Measurements from ENCODE around the gene P2RX4.

Gene P2RX4

DNA sequence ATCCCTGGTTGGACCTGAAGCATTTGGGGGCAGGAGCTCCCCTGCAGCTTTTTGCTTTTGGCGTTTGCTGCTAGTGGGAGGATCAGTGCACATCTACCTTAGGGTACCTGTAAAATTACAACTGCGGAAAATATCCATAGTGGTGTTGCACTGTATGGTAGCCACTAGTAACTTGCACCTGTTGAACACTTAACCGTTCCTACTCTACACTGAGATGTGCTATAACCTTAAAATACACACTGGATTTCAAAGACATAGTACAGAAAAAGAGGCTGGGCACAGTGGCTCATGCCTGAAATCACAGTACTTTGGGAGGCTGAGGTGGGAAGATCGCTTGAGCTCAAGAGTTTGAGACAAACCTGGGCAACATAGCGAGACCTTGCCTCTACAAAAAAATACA, 2.9 kb downstream of the P2RX4 start:
- Histone ChIP-seq H3K14ac (ENCODE audit: low read length) (no peak overlapping the region), H3K27ac (ENCODE audit: low read depth, low read length) (no peak overlapping the region), H2BK12ac (ENCODE audit: low read length) (no peak overlapping the region), H4K12ac (ENCODE audit: low read depth, low read length) (no peak overlapping the region), H2BK120ac (ENCODE audit: insufficient read depth, low read length, poor library complexity) (no peak overlapping the region), H3K79me1 (ENCODE audit: low read length) (peaks cover 8% of the 10 kb centered on the region), H3K9me3 (ENCODE audit: insufficient read depth, low read depth, low read length) (no peaks in the 10 kb centered on the region), H3K18ac (ENCODE audit: low read length) (no peak overlapping the region), H3K9ac (ENCODE audit: low read length) (no peak overlapping the region), H3K27me3 (ENCODE audit: insufficient read depth, low read length) (no peaks in the 10 kb centered on the region), H3K4me2 (ENCODE audit: low read length) (no peak overlapping the region), H2AK5ac (ENCODE audit: low read length) (no peak overlapping the region), H3K4me1 (ENCODE audit: control insufficient read depth in 1 of 2, insufficient read depth in 2 of 2, low read length in 2 of 2) (peaks cover 0 to 6% of the 10 kb centered on the region in 2 experiments), H2BK5ac (ENCODE audit: low read depth, low read length, poor library complexity) (no peak overlapping the region), H3K79me2 (ENCODE audit: control insufficient read depth, insufficient read depth, low read length, poor library complexity) (peaks cover 7% of the 10 kb centered on the region), H2AFZ (ENCODE audit: insufficient read depth, low read length, poor library complexity) (no peak overlapping the region), H3K23ac (ENCODE audit: low read length) (no peak overlapping the region), H3K4ac (ENCODE audit: low read depth, low read length) (no peak overlapping the region), H4K91ac (ENCODE audit: low read depth, low read length) (no peak overlapping the region), H3K4me3 (ENCODE audit: low read depth, low read length) (no peak overlapping the region), H4K8ac (ENCODE audit: low read depth, low read length) (no peak overlapping the region), H3K36me3 (ENCODE audit: control insufficient read depth in 1 of 2, insufficient read depth in 2 of 2, low read length in 2 of 2) (peaks cover 0 to under 1% of the 10 kb centered on the region in 2 experiments)
- no peak for DNase-seq
- no CpG with 5 or more reads among the region's 5 CpGs for WGBS (ENCODE audit: extremely low coverage, insufficient coverage, insufficient read length)

GRCh38 chr12:121214166-121214777, 4.3 kb downstream of the P2RX4 start:
- Histone ChIP-seq H3K79me2 (ENCODE audit: control insufficient read depth, insufficient read depth, low read length, poor library complexity) (peaks cover 7% of the 10 kb centered on the region), H3K4ac (ENCODE audit: low read depth, low read length) (no peak overlapping the region), H2BK5ac (ENCODE audit: low read depth, low read length, poor library complexity) (peak overlapping the region; percentile 18), H3K4me3 (ENCODE audit: low read depth, low read length) (no peak overlapping the region), H3K79me1 (ENCODE audit: low read length) (peaks cover 8% of the 10 kb centered on the region), H2AK5ac (ENCODE audit: low read length) (no peak overlapping the region), H3K18ac (ENCODE audit: low read length) (no peak overlapping the region), H3K27me3 (ENCODE audit: insufficient read depth, low read length) (no peaks in the 10 kb centered on the region), H3K23ac (ENCODE audit: low read length) (no peak overlapping the region), H2BK12ac (ENCODE audit: low read length) (no peak overlapping the region), H3K14ac (ENCODE audit: low read length) (no peak overlapping the region), H3K4me1 (ENCODE audit: control insufficient read depth in 1 of 2, insufficient read depth in 2 of 2, low read length in 2 of 2) (peaks cover 0 to 6% of the 10 kb centered on the region in 2 experiments), H3K36me3 (ENCODE audit: control insufficient read depth in 1 of 2, insufficient read depth in 2 of 2, low read length in 2 of 2) (peaks cover 0 to 5% of the 10 kb centered on the region in 2 experiments), H2BK120ac (ENCODE audit: insufficient read depth, low read length, poor library complexity) (no peak overlapping the region), H3K27ac (ENCODE audit: low read depth, low read length) (no peak overlapping the region), H2AFZ (ENCODE audit: insufficient read depth, low read length, poor library complexity) (no peak overlapping the region), H4K8ac (ENCODE audit: low read depth, low read length) (no peak overlapping the region), H3K9ac (ENCODE audit: low read length) (no peak overlapping the region), H4K12ac (ENCODE audit: low read depth, low read length) (no peak overlapping the region), H3K4me2 (ENCODE audit: low read length) (no peak overlapping the region), H4K91ac (ENCODE audit: low read depth, low read length) (peak overlapping the region; percentile 13), H3K9me3 (ENCODE audit: insufficient read depth, low read depth, low read length) (peaks cover 2% of the 10 kb centered on the region)
- no CpG with 5 or more reads among the region's 11 CpGs for WGBS (ENCODE audit: extremely low coverage, insufficient coverage, insufficient read length)
- peak; percentile 65 to 83 for DNase-seq

GRCh38 chr12:121214855-121215745, 5.2 kb downstream of the P2RX4 start:
- no peak overlapping the region for H3K14ac ChIP-seq (ENCODE audit: low read length)
- no peak overlapping the region for H2BK12ac ChIP-seq (ENCODE audit: low read length)
- no peak overlapping the region for H3K4me3 ChIP-seq (ENCODE audit: low read depth, low read length)
- no peak overlapping the region for H4K12ac ChIP-seq (ENCODE audit: low read depth, low read length)
- H3K79me2 ChIP-seq (ENCODE audit: control insufficient read depth, insufficient read depth, low read length, poor library complexity) = peaks cover 5% of the 10 kb centered on the region
- no peak overlapping the region for H3K4me2 ChIP-seq (ENCODE audit: low read length)
- no peak overlapping the region for H3K9ac ChIP-seq (ENCODE audit: low read length)
- H3K23ac ChIP-seq (ENCODE audit: low read length) = no peak overlapping the region
- peaks cover 0 to 4% of the 10 kb centered on the region in 2 experiments for H3K4me1 ChIP-seq (ENCODE audit: control insufficient read depth in 1 of 2, insufficient read depth in 2 of 2, low read length in 2 of 2)
- H4K91ac ChIP-seq (ENCODE audit: low read depth, low read length) = peak overlapping the region; percentile 11
- WGBS (ENCODE audit: extremely low coverage, insufficient coverage, insufficient read length) = no CpG with 5 or more reads among the region's 14 CpGs
- no peak overlapping the region for H4K8ac ChIP-seq (ENCODE audit: low read depth, low read length)
- DNase-seq = peak; percentile 64 to 89
- H3K36me3 ChIP-seq (ENCODE audit: control insufficient read depth in 1 of 2, insufficient read depth in 2 of 2, low read length in 2 of 2) = peaks cover 0 to 5% of the 10 kb centered on the region in 2 experiments
- no peak overlapping the region for H2AK5ac ChIP-seq (ENCODE audit: low read length)
- H3K18ac ChIP-seq (ENCODE audit: low read length) = no peak overlapping the region
- H3K4ac ChIP-seq (ENCODE audit: low read depth, low read length) = no peak overlapping the region
- H3K79me1 ChIP-seq (ENCODE audit: low read length) = peaks cover 6% of the 10 kb centered on the region
- no peak overlapping the region for H2AFZ ChIP-seq (ENCODE audit: insufficient read depth, low read length, poor library complexity)
- no peak overlapping the region for H2BK5ac ChIP-seq (ENCODE audit: low read depth, low read length, poor library complexity)
- H3K9me3 ChIP-seq (ENCODE audit: insufficient read depth, low read depth, low read length) = peaks cover 2% of the 10 kb centered on the region
- H3K27ac ChIP-seq (ENCODE audit: low read depth, low read length) = no peak overlapping the region
- H3K27me3 ChIP-seq (ENCODE audit: insufficient read depth, low read length) = no peaks in the 10 kb centered on the region
- no peak overlapping the region for H2BK120ac ChIP-seq (ENCODE audit: insufficient read depth, low read length, poor library complexity)

DNA sequence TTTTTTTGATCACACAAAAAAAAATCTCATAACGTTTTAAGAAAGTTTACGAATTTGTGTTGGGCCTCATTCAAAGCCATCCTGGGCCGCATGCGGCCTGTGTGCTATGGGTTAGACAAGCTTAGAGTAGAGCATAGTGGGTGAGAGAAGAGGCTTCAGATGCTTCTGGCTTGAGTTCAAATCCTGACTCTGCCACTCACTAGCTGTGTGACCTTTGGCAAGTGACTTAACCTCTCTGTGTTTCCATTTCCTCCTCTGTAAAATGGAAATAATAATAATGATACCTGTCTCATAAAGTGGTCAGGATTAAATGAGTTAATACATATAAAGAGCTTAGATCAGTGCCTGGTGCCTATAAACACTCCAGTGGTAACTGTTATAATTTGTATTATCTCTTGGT, 6.2 kb downstream of the P2RX4 start:
- H2BK120ac ChIP-seq (ENCODE audit: insufficient read depth, low read length, poor library complexity) = no peak overlapping the region
- H2AFZ ChIP-seq (ENCODE audit: insufficient read depth, low read length, poor library complexity) = no peak overlapping the region
- H3K4me2 ChIP-seq (ENCODE audit: low read length) = no peak overlapping the region
- peaks cover 0 to 4% of the 10 kb centered on the region in 2 experiments for H3K4me1 ChIP-seq (ENCODE audit: control insufficient read depth in 1 of 2, insufficient read depth in 2 of 2, low read length in 2 of 2)
- H3K79me1 ChIP-seq (ENCODE audit: low read length) = no peaks in the 10 kb centered on the region
- no peak overlapping the region for H2BK5ac ChIP-seq (ENCODE audit: low read depth, low read length, poor library complexity)
- H3K79me2 ChIP-seq (ENCODE audit: control insufficient read depth, insufficient read depth, low read length, poor library complexity) = no peaks in the 10 kb centered on the region
- H4K91ac ChIP-seq (ENCODE audit: low read depth, low read length) = no peak overlapping the region
- H4K8ac ChIP-seq (ENCODE audit: low read depth, low read length) = no peak overlapping the region
- no peak overlapping the region for H3K4me3 ChIP-seq (ENCODE audit: low read depth, low read length)
- H2AK5ac ChIP-seq (ENCODE audit: low read length) = no peak overlapping the region
- peaks cover 2% of the 10 kb centered on the region for H3K9me3 ChIP-seq (ENCODE audit: insufficient read depth, low read depth, low read length)
- H3K4ac ChIP-seq (ENCODE audit: low read depth, low read length) = no peak overlapping the region
- H3K18ac ChIP-seq (ENCODE audit: low read length) = no peak overlapping the region
- H3K36me3 ChIP-seq (ENCODE audit: control insufficient read depth in 1 of 2, insufficient read depth in 2 of 2, low read length in 2 of 2) = peaks cover 0 to 5% of the 10 kb centered on the region in 2 experiments
- H2BK12ac ChIP-seq (ENCODE audit: low read length) = no peak overlapping the region
- no CpG with 5 or more reads among the region's 4 CpGs for WGBS (ENCODE audit: extremely low coverage, insufficient coverage, insufficient read length)
- no peaks in the 10 kb centered on the region for H3K27me3 ChIP-seq (ENCODE audit: insufficient read depth, low read length)
- no peak overlapping the region for H4K12ac ChIP-seq (ENCODE audit: low read depth, low read length)
- no peak overlapping the region for H3K9ac ChIP-seq (ENCODE audit: low read length)
- H3K14ac ChIP-seq (ENCODE audit: low read length) = no peak overlapping the region
- DNase-seq = no peak
- no peak overlapping the region for H3K23ac ChIP-seq (ENCODE audit: low read length)
- H3K27ac ChIP-seq (ENCODE audit: low read depth, low read length) = no peak overlapping the region

All from trophoblast cell (in vitro differentiated cells and primary cell).